ENCODE results near the gene ERBB4.

DNA sequence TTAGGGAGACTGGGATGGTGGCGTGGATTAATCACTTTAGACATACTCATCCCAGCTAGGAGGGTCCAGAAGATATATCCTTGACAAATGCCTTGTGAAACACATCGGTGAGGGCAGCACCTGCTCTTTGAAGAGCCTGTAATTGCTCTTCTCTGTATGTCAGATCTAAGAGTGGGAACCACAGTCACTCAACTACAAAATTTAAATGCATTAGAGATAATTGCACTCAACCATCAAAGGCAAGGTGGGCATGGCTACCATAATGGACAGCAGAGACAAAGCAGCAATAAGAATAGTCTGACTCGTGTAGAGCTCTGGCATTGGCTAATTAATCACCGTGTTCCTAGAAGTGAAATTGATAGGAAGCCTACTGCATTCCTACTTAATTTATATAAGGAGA, 96.8 kb downstream of the ERBB4 start:
- TF ChIP-seq, protein P1, sequence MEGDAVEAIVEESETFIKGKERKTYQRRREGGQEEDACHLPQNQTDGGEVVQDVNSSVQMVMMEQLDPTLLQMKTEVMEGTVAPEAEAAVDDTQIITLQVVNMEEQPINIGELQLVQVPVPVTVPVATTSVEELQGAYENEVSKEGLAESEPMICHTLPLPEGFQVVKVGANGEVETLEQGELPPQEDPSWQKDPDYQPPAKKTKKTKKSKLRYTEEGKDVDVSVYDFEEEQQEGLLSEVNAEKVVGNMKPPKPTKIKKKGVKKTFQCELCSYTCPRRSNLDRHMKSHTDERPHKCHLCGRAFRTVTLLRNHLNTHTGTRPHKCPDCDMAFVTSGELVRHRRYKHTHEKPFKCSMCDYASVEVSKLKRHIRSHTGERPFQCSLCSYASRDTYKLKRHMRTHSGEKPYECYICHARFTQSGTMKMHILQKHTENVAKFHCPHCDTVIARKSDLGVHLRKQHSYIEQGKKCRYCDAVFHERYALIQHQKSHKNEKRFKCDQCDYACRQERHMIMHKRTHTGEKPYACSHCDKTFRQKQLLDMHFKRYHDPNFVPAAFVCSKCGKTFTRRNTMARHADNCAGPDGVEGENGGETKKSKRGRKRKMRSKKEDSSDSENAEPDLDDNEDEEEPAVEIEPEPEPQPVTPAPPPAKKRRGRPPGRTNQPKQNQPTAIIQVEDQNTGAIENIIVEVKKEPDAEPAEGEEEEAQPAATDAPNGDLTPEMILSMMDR (IDR thresholded peaks at IDR 0.05): no peak
- TF ChIP-seq POLR2A (IDR thresholded peaks at IDR 0.05) (no peak), POLR2AphosphoS5 (IDR thresholded peaks at IDR 0.05) (no peak)

Measured in breast epithelium (tissue), 3 donors.